GM21423 (cell line): Measurements from ENCODE around the gene FRMD4A.
A peak's percentile ranks its signal among the peaks of the same experiment; 100 is the strongest.

ENCODE experiments used
- ATAC-seq: cut with Tn5 transposase; IDR thresholded peaks from one replicate; pipeline ENCODE4 v1.9.1; 2021; ENCODE audit warnings: mild to moderate bottlenecking, moderate library complexity; ENCODE audit not compliant: unreplicated experiment

FRMD4A gene

GRCh38 chr10:13712837-13713581 lies 617.7 kb downstream of the FRMD4A start:
- ATAC-seq, result peak; percentile 73

GRCh38 chr10:13712476-13712836 lies 618.3 kb downstream of the FRMD4A start:
- ATAC-seq, result no peak

GRCh38 chr10:13711291-13711690 lies 619.4 kb downstream of the FRMD4A start:
- no peak for ATAC-seq

- no peak for ATAC-seq
Observed at GRCh38 chr10:13709931-13710650, 620.6 kb downstream of the FRMD4A start.

DNA sequence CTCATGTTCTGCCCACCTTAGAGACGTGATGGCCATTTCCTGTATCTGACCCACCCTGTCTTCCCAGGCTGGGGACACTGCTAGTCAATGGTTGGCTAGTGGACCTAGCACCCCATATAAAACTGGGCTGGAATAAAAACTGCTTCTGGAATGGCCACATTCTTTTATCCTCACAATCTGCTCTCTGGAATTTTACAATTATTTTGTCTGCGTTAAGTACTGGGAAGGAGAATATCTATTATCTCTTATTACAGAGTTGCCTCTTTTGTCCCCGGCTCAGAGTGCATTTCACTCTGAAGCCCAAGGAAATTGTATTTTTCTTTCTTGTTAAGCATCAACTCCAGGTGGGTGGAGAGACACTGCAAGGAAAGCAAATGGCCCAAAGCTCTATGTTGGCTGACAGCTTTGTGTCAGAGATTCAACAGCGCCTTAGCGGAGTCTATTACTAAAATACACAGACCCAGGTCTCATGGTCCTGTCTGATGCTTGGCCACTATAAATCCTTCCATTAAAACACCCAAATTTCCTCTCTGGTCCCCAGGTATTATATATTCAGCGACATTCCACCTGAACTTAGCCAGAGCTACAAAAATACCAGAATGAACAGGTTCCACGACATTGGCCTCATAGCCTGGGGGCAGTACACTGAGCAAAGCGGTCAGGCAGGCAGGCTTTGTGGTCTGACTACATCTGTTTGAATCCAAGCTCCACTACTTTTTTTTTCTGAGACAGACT lies 622.3 kb downstream of the FRMD4A start:
- no peak for ATAC-seq

- ATAC-seq, result no peak
Observed at GRCh38 chr10:13707156-13707881, 623.4 kb downstream of the FRMD4A start.

GRCh38 chr10:13706604-13707003 lies 624.1 kb downstream of the FRMD4A start:
- no peak for ATAC-seq

GRCh38 chr10:13706175-13706574 lies 624.5 kb downstream of the FRMD4A start:
- ATAC-seq, result no peak

DNA sequence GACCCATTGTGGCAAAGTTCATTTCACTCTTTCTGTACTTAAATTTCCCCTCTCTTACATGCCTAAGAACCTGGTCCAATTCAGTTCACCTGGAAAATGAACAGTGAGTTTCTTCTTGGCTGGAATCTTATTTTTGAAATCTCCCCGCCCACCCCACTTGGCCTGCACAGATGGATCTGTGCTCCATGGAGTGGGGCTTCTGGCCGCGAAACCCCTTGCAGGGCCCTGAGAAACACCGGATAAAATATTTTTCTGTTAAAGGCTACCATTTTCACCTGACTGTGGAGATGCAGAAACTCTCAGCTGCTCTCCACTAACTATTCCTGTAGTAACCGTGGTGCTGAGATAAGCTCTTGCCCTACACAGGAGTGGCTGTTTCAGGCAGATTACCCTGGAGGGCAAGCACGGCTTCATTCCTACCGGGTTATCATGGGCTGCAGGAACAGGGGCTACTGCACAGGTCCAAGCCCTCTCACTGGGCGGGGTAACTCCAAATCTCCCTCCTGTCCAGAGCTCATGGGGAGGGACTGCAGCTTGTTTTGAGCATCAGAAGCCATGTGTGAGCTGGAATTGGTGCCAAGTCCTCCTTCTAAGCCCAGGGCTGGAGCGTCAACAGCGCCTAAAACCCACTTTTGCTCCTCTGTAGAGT lies 625.1 kb downstream of the FRMD4A start:
- no peak for ATAC-seq

- no peak for ATAC-seq
Observed at GRCh38 chr10:13704964-13705363, 625.8 kb downstream of the FRMD4A start.

- no peak for ATAC-seq
Observed at GRCh38 chr10:13703997-13704536, 626.7 kb downstream of the FRMD4A start.

DNA sequence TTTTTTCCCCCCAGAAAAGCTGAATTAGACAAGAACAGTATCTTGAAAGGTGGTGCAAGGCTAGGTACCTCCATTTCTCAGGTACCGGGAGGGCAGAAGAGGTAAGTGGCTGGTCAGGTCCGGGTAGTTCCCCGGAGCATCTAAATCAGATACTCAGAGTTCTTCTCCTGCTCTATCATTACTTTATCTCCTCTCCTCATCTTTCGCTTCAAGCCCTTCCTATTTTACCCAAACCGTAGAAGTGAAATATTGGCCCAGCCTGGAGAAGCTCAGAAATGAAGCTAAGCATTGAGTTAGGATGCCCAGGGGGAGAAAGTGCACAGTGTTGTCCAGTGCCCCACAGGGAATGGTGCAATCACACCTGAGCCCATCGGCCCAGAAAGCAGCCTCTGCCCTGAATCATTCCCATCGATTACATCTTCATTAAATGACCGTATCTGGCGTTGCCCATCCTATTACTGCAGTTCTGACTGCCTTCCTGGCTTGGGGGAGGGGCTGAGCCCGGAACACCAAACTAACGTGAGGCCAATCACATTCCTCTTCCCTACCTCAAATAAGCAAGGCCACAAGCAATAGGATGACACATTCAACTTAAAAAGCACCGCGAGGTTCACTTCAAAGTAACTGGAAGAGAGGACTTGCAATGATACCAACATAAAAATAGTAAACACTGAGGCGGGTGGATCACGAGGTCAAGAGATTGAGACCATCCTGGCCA lies 627.5 kb downstream of the FRMD4A start:
- ATAC-seq, result no peak

DNA sequence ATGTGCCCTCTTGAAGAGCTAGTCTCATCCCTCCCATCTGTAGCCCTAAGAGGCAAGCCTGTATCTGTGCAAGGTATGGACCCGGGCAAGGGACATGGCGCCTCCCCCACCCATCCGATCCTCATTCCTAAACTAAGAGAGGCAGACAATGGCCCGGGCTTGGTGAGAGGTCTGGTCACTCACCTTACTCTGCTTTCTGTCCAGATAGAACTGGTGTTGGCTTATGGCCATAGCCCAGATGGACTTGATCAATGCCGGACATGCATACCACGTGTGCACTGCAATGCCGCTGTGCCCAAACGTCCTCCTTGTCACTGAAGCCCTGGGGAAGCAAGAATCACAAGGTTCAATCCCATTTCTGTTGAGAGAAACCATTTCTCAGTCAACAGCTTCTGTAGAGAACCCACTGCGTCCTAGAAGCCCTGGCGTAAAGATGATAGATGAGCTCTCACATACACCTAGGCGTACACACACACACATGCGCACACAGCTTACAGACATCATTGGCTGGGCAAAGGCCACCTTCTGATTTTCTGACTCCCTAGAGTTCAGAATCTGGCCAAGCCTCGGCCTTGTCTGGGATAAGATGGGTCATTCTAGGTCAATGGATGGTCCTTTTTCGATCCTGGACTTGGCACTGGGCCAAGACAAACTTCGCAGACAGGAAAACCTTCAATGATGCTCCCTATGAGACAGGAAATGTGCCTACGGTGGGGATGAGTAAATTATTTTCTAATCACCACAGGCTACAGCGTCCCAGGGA lies 629.4 kb downstream of the FRMD4A start:
- ATAC-seq, result no peak

DNA sequence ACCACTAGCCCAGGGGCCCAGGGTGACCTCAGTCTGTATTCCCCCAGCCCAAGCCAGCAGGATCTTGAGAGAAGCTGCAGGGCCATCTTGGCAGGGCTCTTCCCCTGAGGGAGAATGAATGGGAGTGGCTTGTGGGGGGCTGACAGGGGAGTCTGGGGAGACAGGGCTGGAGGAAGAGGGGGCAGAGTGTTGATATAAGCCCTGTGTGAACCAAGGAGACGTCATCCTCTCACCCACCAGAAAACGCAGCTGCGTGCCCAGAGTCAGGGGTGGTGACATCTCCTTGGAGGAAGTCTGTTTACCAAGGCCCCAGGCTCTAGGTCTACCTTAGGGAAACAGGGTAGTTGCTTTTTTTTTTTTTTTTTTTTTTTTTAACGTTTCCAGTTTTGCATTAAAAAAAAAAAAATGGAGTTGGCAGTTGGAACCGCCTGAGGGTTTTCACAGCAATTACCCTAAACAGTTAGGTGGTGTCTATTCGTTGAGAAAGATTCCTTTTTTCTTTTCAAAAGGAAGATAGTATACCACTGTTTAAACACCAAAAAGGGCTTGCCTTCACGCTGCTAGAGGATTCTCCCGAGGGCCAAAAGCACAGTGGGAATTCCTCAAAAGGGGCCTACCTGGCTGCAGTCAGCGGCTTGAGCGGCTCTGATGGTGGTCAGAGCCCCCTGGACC lies 630.1 kb downstream of the FRMD4A start:
- ATAC-seq, result no peak

GRCh38 chr10:13699216-13699615 lies 631.5 kb downstream of the FRMD4A start:
- ATAC-seq, result no peak

DNA sequence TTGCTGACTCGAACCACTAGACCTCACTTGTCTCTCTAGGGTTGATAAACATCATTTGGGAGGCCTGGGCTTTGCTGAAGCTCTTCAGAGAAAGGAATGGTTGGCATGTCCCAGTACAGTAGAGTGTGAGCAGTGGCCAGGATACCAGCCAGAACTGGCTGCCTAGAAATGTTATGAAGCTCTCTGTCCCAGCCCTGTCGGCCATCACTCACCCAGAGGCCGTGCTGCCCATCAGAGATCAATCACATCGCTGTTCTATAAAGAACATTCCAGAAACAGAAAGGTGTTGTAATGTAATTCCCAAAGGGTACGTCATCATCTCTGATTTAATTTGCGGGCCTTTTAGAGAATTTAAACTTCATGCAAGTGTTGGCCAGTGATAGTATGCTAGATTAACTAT lies 632.5 kb downstream of the FRMD4A start:
- no peak for ATAC-seq

GRCh38 chr10:13696071-13696470 lies 634.7 kb downstream of the FRMD4A start:
- ATAC-seq, result no peak

DNA sequence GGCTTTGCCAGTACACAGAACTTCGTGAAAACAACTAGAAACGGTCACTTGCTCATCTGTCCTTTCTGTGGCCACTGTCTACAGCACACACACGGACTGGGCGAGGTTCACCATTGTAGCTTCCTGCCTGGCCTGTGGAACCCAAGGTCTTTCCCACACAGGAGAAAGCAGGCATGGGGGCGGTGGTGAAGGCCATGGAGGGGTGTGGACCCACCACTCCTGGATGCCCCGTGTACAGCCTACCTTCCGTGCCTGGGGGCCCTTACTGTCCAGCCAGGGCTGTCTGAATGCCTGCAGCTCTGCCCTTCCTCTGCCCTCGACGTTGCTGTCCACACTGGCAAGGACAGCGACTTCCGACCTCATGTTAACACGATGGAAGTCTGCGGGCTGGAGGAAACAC lies 635.1 kb downstream of the FRMD4A start:
- ATAC-seq, result no peak
